Measurements from ENCODE around the gene TEKT2. TPM values are rescaled to one million over a fixed set of nuclear protein-coding genes. Genes with fewer than 3 reads are reported as not detected.

Gene TEKT2
- total RNA-seq, 1 donor from 2014 or later: not detected

- H3K9me3 Mint-ChIP-seq: no peaks in the 10 kb centered on the region
- POLR2A ChIA-PET: no interaction called here
- TF ChIP-seq, protein P1, sequence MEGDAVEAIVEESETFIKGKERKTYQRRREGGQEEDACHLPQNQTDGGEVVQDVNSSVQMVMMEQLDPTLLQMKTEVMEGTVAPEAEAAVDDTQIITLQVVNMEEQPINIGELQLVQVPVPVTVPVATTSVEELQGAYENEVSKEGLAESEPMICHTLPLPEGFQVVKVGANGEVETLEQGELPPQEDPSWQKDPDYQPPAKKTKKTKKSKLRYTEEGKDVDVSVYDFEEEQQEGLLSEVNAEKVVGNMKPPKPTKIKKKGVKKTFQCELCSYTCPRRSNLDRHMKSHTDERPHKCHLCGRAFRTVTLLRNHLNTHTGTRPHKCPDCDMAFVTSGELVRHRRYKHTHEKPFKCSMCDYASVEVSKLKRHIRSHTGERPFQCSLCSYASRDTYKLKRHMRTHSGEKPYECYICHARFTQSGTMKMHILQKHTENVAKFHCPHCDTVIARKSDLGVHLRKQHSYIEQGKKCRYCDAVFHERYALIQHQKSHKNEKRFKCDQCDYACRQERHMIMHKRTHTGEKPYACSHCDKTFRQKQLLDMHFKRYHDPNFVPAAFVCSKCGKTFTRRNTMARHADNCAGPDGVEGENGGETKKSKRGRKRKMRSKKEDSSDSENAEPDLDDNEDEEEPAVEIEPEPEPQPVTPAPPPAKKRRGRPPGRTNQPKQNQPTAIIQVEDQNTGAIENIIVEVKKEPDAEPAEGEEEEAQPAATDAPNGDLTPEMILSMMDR (IDR thresholded peaks at IDR 0.05): no peak
- ATAC-seq (ENCODE audit: low read depth): no peak
- no peaks in the 10 kb centered on the region for H3K4me1 Mint-ChIP-seq
- H3K36me3 Mint-ChIP-seq (ENCODE audit: low read depth): no peaks in the 10 kb centered on the region
- no peak overlapping the region for H3K4me3 Mint-ChIP-seq
- intact Hi-C loops (cut with micrococcal nuclease): no loop called here
- no peak for DNase-seq
- H3K27ac Mint-ChIP-seq: no peak overlapping the region
- CTCF ChIA-PET: no interaction called here
- no peaks in the 10 kb centered on the region for H3K27me3 Mint-ChIP-seq
These were observed 15.0 kb upstream of the TEKT2 start for GRCh38 chr1:36068866-36069265.

DNA sequence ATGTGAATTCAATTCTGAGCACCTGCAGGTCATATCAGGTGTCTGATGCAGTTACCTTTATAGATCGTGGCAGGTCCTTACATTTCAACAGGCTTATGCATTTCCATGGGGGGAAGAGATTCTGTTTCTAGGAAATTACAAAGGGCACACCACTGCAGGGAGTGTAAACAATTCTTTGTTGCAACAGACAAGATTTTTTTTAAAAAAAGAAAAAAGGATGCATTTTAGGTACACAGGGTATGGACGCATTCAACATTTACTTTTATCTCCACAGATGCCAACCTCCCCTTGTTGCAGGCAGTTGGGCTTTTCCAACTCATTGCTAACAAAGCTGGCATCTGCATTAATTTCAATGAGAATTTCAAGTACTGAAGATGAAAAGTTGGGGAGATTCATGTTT is 13.5 kb upstream of the TEKT2 start:
- DNase-seq: no peak
- H3K36me3 Mint-ChIP-seq (ENCODE audit: low read depth): no peaks in the 10 kb centered on the region
- no peak for ATAC-seq (ENCODE audit: low read depth)
- TF ChIP-seq, protein P1 (IDR thresholded peaks at IDR 0.05): no peak
- intact Hi-C loops (cut with micrococcal nuclease): no loop called here
- CTCF ChIA-PET: no interaction called here
- H3K27ac Mint-ChIP-seq: no peak overlapping the region
- no peaks in the 10 kb centered on the region for H3K4me1 Mint-ChIP-seq
- no peaks in the 10 kb centered on the region for H3K9me3 Mint-ChIP-seq
- H3K27me3 Mint-ChIP-seq: no peaks in the 10 kb centered on the region
- POLR2A ChIA-PET: no interaction called here
- no peak overlapping the region for H3K4me3 Mint-ChIP-seq

DNA sequence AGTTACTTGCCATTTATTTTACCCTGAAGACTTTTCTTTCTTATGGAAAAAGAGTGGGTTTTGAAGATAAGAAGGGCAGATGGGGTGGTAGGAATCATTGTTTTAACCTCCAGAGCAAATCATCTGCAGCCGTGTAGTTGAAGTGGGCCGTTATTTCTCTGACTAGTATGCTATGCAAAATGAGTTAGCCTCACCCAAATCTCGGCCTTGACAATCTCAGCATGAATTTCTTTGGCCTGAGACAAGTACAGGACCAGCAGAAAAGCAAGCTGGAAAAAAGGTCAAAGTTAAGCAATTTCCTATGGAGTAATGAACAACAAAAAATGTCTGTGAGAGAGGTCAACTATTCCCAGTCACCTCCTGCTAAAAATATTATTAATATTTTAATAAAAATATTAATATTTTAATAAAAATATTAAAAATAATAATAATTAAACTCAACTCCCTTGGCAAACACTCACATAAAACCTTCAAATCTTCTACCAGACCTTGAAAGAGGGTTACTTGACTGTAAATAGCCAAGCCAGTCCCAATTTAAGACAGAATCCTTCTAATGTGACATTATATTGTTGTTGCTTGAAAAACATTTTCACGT is 6.8 kb upstream of the TEKT2 start:
- H3K27ac Mint-ChIP-seq: no peak overlapping the region
- H3K4me1 Mint-ChIP-seq: no peaks in the 10 kb centered on the region
- POLR2A ChIA-PET: no interaction called here
- CTCF ChIA-PET: no interaction called here
- ATAC-seq (ENCODE audit: low read depth) (no peak), DNase-seq (no peak)
- H3K36me3 Mint-ChIP-seq (ENCODE audit: low read depth): no peaks in the 10 kb centered on the region
- intact Hi-C loops (cut with micrococcal nuclease): no loop called here
- H3K9me3 Mint-ChIP-seq: no peaks in the 10 kb centered on the region
- TF ChIP-seq, protein P1 (IDR thresholded peaks at IDR 0.05): no peak
- no peak overlapping the region for H3K4me3 Mint-ChIP-seq
- peaks cover 3% of the 10 kb centered on the region for H3K27me3 Mint-ChIP-seq

- Mint-ChIP-seq H3K4me1 (no peaks in the 10 kb centered on the region), H3K4me3 (no peak overlapping the region), H3K36me3 (ENCODE audit: low read depth) (no peaks in the 10 kb centered on the region), H3K27ac (no peak overlapping the region), H3K9me3 (no peaks in the 10 kb centered on the region), H3K27me3 (peaks cover 22% of the 10 kb centered on the region)
- ATAC-seq (ENCODE audit: low read depth) (no peak), DNase-seq (no peak)
- TF ChIP-seq, protein P1 (IDR thresholded peaks at IDR 0.05): no peak
- ChIA-PET CTCF (no interaction called here), POLR2A (no interaction called here)
- intact Hi-C loops (cut with micrococcal nuclease): loop anchor here (10.0 kb wide), 1 partner anchor 225 kb away; no protein-coding TSS in a partner anchor
These were observed 3.7 kb upstream of the TEKT2 start for GRCh38 chr1:36080236-36080635.

GRCh38 chr1:36080801-36081200 is 3.1 kb upstream of the TEKT2 start:
- Mint-ChIP-seq H3K4me1 (no peaks in the 10 kb centered on the region), H3K9me3 (no peaks in the 10 kb centered on the region), H3K27me3 (peaks cover 23% of the 10 kb centered on the region), H3K27ac (no peak overlapping the region), H3K36me3 (ENCODE audit: low read depth) (no peaks in the 10 kb centered on the region), H3K4me3 (no peak overlapping the region)
- TF ChIP-seq, protein P1 (IDR thresholded peaks at IDR 0.05): no peak
- intact Hi-C loops (cut with micrococcal nuclease): loop anchor here (10.0 kb wide), 1 partner anchor 226 kb away; no protein-coding TSS in a partner anchor
- ChIA-PET POLR2A (no interaction called here), CTCF (no interaction called here)
- ATAC-seq (ENCODE audit: low read depth): no peak
- no peak for DNase-seq

All from activated B cell treated with CpG ODN at 0.5 μM for 24 hours (primary cell).